GM18505 (cell line): ENCODE results near the gene MTHFD1L.
"Not testable (repeated sequence)": the region's sequence is repeated elsewhere in the genome, so short reads cannot be mapped to it uniquely, and the experiment has no call there.

Experiments
- ATAC-seq: cut with Tn5 transposase; IDR thresholded peaks from one replicate; pipeline ENCODE4 v1.9.1; 2021; ENCODE audit not compliant: unreplicated experiment
- POLR2A ChIP-seq: IDR thresholded peaks from 4 replicates; pipeline ENCODE4 v1.6.1; 2011; ENCODE audit warnings: borderline replicate concordance; ENCODE audit not compliant: insufficient read depth, insufficient read length; ENCODE audit errors: extremely low read depth

The MTHFD1L gene

GRCh38 chr6:151021896-151022295 is 156.4 kb downstream of the MTHFD1L start:
- ATAC-seq, result no peak
- TF ChIP-seq POLR2A, result no peak

DNA sequence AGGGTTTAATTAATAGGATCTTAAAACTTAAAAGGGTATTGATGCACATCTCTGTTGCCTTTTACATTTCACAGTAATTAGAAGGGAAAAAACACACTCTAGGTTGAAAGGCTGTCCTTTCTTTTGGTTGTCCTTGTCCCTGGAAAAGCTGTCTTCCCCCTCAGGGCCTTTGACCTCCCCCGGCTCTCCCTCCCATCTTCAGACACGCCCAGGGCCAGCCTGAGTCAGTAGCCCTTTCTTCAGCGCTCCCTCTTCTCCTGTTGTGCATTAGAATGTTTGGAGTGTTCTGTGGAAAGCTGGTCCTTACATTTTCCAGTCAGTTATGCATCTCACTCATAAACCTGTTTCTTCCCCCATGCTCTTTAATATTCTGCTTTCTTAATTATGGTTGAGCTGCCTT is 157.0 kb downstream of the MTHFD1L start:
- ATAC-seq, result no peak
- TF ChIP-seq POLR2A, result no peak

GRCh38 chr6:151023342-151023741 is 157.8 kb downstream of the MTHFD1L start:
- no peak for TF ChIP-seq POLR2A
- no peak for ATAC-seq

DNA sequence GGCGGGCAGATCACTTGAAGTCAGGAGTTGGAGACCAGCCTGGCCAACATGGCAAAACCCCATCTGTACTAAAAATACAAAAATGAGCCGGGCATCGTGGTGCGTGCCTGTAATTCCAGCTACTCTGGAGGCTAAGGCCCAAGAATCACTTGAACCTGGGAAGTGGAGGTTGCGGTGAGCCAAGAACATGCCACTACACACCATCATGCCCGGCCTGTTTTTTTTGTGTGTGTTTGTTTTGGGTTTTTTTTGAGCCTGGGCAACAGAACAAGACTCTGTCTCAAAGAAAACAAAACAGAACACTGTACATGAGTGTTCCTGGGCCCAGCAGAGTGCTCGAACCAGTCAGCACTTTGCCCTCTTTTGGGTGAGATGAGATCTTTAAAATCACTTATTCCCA is 159.1 kb downstream of the MTHFD1L start:
- TF ChIP-seq POLR2A, result no peak
- ATAC-seq, result no peak

DNA sequence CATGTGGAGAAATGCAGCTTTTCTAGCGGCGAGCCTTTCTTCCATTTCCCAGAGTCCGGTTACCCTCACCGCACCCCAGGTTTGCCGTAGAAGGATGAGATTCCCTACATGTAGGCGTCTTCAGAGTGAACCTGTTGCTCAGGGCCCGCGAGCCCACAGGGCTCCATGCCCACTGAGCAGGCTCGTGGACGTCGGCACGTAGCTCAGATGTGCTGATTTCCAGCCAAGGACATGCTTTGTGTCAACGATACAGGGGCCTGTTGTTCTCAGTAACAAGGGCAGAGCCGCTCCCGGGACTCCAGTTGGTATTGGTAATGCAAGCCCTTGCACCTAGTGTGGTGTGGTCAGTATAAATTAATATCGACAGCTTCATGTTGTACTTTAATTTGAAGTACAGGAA is 159.6 kb downstream of the MTHFD1L start:
- no peak for ATAC-seq
- no peak for TF ChIP-seq POLR2A

GRCh38 chr6:151026041-151026663 is 160.7 kb downstream of the MTHFD1L start:
- no peak for TF ChIP-seq POLR2A
- ATAC-seq, result no peak

DNA sequence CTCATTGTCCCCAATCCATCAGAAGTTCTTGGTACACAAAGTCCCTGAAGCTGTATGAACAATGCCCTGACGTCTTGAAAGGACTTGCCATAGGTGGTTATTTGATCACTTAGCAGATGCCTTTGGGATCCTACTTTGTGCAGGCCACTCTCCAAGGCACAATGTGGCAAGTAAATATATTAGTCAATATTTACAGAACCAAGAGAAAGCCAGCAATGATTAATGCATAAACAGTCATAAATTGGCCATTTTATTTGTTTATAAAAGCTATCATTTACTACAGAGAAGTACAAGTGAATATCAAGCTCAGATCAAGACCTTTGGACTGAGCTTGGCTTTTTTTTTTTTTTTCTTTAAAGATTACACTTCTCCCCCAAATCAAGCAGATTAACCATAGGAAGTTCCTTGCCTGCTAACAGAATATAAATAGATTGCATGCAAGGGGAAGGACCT is 161.8 kb downstream of the MTHFD1L start:
- no peak for ATAC-seq
- no peak for TF ChIP-seq POLR2A

GRCh38 chr6:151027936-151028838 is 162.7 kb downstream of the MTHFD1L start:
- ATAC-seq, result no peak
- no peak for TF ChIP-seq POLR2A

DNA sequence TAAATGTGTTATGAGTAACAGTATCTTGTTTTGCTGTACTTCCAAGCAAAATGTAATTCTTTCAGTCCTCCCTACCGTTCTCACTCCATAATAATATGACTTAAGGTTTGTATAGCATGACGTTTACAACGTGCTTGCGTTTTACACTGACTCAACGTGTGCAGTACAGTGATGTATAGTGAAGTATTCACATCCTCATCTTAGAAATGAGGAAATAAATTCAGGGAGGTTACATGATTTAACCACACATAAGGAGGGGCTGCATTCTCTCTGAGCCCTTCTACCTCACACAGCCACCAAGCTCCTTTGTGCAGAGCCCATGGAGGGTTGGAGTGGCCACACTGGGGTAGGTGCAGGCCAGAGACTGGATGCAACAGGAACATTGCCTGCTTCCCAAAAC is 164.5 kb downstream of the MTHFD1L start:
- no peak for ATAC-seq
- no peak for TF ChIP-seq POLR2A

DNA sequence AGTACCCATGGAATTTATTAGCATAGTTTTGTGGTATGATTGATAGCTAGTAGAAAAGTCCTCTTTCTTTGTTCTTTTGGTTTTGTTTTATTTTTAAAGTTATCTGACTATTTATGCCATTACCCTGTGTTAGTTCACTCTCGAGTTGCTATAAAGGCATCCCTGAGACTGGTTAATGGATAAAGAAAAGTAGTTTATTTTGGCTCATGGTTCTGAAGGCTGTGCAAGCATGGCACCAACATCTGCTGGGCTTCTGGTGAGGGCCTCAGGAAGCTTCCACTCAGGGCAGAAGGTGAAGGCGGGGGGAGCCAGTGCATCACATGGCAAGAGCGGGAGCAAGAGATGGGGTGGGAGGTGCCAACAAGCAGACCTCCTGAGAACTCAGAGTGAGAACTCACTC is 166.5 kb downstream of the MTHFD1L start:
- no peak for TF ChIP-seq POLR2A
- ATAC-seq, result no peak

GRCh38 chr6:151034825-151035781 is 169.6 kb downstream of the MTHFD1L start:
- ATAC-seq, result no peak
- no peak for TF ChIP-seq POLR2A

DNA sequence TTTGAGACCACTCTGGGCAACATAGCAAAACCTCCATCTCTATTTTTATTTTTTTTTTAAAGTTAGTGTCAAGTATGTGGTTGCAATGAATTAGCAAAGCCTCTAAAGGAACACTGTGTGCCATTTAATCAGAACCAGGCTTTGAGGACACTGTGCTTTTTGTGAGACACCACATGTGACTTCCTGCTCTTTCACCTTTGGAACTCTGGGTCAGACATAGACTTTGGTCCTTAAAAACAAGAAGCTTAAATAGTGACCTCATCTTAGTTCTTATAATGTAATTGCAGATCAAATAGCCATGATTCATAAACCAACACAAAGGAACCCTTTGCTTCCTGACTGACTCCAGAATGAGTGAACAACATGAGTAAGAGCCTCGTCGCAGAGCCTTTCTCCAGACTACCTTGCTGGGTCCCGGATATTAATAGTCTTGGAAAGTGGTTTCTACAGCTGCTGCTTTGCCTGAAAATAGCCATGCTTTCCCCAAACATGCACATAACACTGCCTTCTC is 170.8 kb downstream of the MTHFD1L start:
- not testable (repeated sequence) for ATAC-seq
